ENCODE measurements around the gene GMDS. TPM values are rescaled to one million over a fixed set of nuclear protein-coding genes. Genes with fewer than 3 reads are reported as not detected.

The GMDS gene
- total RNA-seq, 2 experiments from 2014 or later, result 30.3 to 38.5 TPM

DNA sequence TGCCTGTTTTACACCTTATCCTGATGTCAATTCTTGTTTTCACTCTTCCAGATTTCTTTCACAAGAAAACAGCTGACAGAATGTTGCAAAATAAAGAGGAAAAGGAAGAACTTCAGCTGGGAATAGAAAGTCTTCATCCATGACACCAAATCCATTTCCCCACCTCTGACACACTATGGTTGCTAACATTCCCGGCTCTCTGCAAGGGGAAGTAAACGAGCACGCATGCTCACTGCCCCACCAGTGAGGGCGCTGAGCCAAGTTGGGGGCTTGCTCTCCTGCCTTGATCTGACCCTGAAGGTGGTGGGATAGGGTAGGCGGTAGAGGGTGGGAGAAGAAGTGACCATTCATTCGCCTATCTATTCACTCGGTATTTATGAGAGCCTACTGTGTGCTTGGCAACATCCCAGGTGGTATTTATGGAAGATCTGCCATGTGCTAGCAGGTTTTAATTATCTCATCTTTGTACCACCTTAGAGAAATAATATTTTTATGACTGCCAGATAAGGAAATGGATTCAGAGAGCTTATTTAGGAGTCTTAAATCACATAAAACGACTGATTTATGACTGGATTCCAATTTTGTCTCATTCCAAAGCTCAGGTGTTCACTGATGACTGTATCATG lies 429.5 kb downstream of the GMDS start:
- Mint-ChIP-seq H3K9me3 (ENCODE audit: insufficient read depth) (no peaks in the 10 kb centered on the region), H3K27me3 (ENCODE audit: low read depth) (no peaks in the 10 kb centered on the region), H3K4me3 (no peak overlapping the region), H3K4me1 (ENCODE audit: low read depth) (no peaks in the 10 kb centered on the region), H3K36me3 (ENCODE audit: low read depth) (no peaks in the 10 kb centered on the region), H3K27ac (no peak overlapping the region)
- ChIA-PET POLR2A (no interaction called here), CTCF (no interaction called here)
- ATAC-seq (no peak), DNase-seq (no peak)

- H3K4me1 Mint-ChIP-seq (ENCODE audit: low read depth), result no peaks in the 10 kb centered on the region
- H3K9me3 Mint-ChIP-seq (ENCODE audit: insufficient read depth), result no peaks in the 10 kb centered on the region
- ChIA-PET POLR2A (no interaction called here), CTCF (interaction anchor here (1.3 kb wide), 1 partner anchor 13 kb away, joined by 3 read pairs; no protein-coding TSS in a partner anchor)
- H3K36me3 Mint-ChIP-seq (ENCODE audit: low read depth), result no peaks in the 10 kb centered on the region
- ATAC-seq (no peak), DNase-seq (no peak)
- H3K27me3 Mint-ChIP-seq (ENCODE audit: low read depth), result no peaks in the 10 kb centered on the region
- H3K27ac Mint-ChIP-seq, result no peak overlapping the region
- H3K4me3 Mint-ChIP-seq, result no peak overlapping the region
Measured at GRCh38 chr6:1814279-1814678, 431.1 kb downstream of the GMDS start.

DNA sequence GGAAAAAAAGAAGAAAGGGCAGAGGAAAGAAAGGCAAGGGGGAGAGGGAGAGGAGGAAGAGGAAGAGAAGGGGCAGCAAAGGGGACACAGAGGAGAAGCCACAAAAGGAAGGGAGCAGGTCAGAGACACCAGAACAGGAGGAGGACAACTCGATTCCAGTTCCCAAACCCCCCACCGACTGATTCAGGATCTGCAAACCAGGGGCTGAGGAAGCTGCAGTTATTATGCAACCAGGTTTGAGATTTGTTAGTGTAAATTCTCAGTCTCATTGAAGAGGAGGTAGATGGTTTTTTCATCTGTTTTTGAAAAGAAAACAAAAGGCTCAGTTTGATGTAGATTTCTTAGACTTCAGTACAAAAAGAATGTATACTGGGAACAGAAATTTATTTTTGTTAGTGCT lies 432.9 kb downstream of the GMDS start:
- H3K4me1 Mint-ChIP-seq (ENCODE audit: low read depth), result no peaks in the 10 kb centered on the region
- no peaks in the 10 kb centered on the region for H3K36me3 Mint-ChIP-seq (ENCODE audit: low read depth)
- no peak for DNase-seq
- ChIA-PET POLR2A (interaction anchor here (0.6 kb wide), 1 partner anchor 69 kb away, joined by 4 read pairs; no protein-coding TSS in a partner anchor), CTCF (no interaction called here)
- no peak for ATAC-seq
- no peak overlapping the region for H3K4me3 Mint-ChIP-seq
- no peak overlapping the region for H3K27ac Mint-ChIP-seq
- H3K9me3 Mint-ChIP-seq (ENCODE audit: insufficient read depth), result no peaks in the 10 kb centered on the region
- H3K27me3 Mint-ChIP-seq (ENCODE audit: low read depth), result no peaks in the 10 kb centered on the region

GRCh38 chr6:1812034-1812433 lies 433.4 kb downstream of the GMDS start:
- no peak overlapping the region for H3K4me3 Mint-ChIP-seq
- ATAC-seq (no peak), DNase-seq (no peak)
- H3K27me3 Mint-ChIP-seq (ENCODE audit: low read depth), result no peaks in the 10 kb centered on the region
- no peaks in the 10 kb centered on the region for H3K36me3 Mint-ChIP-seq (ENCODE audit: low read depth)
- POLR2A ChIA-PET, result no interaction called here
- H3K4me1 Mint-ChIP-seq (ENCODE audit: low read depth), result no peaks in the 10 kb centered on the region
- no peak overlapping the region for H3K27ac Mint-ChIP-seq
- CTCF ChIA-PET, result no interaction called here
- H3K9me3 Mint-ChIP-seq (ENCODE audit: insufficient read depth), result no peaks in the 10 kb centered on the region

GRCh38 chr6:1810880-1811279 lies 434.5 kb downstream of the GMDS start:
- H3K27ac Mint-ChIP-seq, result no peak overlapping the region
- H3K4me1 Mint-ChIP-seq (ENCODE audit: low read depth), result no peaks in the 10 kb centered on the region
- POLR2A ChIA-PET, result no interaction called here
- DNase-seq (no peak), ATAC-seq (no peak)
- no peaks in the 10 kb centered on the region for H3K36me3 Mint-ChIP-seq (ENCODE audit: low read depth)
- CTCF ChIA-PET, result no interaction called here
- no peaks in the 10 kb centered on the region for H3K27me3 Mint-ChIP-seq (ENCODE audit: low read depth)
- no peak overlapping the region for H3K4me3 Mint-ChIP-seq
- no peaks in the 10 kb centered on the region for H3K9me3 Mint-ChIP-seq (ENCODE audit: insufficient read depth)

GRCh38 chr6:1809291-1809988 lies 436.0 kb downstream of the GMDS start:
- H3K27ac Mint-ChIP-seq, result no peak overlapping the region
- DNase-seq (no peak), ATAC-seq (no peak)
- POLR2A ChIA-PET, result no interaction called here
- CTCF ChIA-PET, result no interaction called here
- H3K27me3 Mint-ChIP-seq (ENCODE audit: low read depth), result no peaks in the 10 kb centered on the region
- no peaks in the 10 kb centered on the region for H3K4me1 Mint-ChIP-seq (ENCODE audit: low read depth)
- no peaks in the 10 kb centered on the region for H3K9me3 Mint-ChIP-seq (ENCODE audit: insufficient read depth)
- no peaks in the 10 kb centered on the region for H3K36me3 Mint-ChIP-seq (ENCODE audit: low read depth)
- H3K4me3 Mint-ChIP-seq, result no peak overlapping the region

- Mint-ChIP-seq H3K36me3 (ENCODE audit: low read depth) (no peaks in the 10 kb centered on the region), H3K4me1 (ENCODE audit: low read depth) (no peaks in the 10 kb centered on the region), H3K4me3 (no peak overlapping the region), H3K27me3 (ENCODE audit: low read depth) (no peaks in the 10 kb centered on the region), H3K9me3 (ENCODE audit: insufficient read depth) (no peaks in the 10 kb centered on the region), H3K27ac (no peak overlapping the region)
- ATAC-seq (no peak), DNase-seq (no peak)
- POLR2A ChIA-PET, result no interaction called here
- CTCF ChIA-PET, result no interaction called here
Measured at GRCh38 chr6:1806935-1807334, 438.5 kb downstream of the GMDS start.

DNA sequence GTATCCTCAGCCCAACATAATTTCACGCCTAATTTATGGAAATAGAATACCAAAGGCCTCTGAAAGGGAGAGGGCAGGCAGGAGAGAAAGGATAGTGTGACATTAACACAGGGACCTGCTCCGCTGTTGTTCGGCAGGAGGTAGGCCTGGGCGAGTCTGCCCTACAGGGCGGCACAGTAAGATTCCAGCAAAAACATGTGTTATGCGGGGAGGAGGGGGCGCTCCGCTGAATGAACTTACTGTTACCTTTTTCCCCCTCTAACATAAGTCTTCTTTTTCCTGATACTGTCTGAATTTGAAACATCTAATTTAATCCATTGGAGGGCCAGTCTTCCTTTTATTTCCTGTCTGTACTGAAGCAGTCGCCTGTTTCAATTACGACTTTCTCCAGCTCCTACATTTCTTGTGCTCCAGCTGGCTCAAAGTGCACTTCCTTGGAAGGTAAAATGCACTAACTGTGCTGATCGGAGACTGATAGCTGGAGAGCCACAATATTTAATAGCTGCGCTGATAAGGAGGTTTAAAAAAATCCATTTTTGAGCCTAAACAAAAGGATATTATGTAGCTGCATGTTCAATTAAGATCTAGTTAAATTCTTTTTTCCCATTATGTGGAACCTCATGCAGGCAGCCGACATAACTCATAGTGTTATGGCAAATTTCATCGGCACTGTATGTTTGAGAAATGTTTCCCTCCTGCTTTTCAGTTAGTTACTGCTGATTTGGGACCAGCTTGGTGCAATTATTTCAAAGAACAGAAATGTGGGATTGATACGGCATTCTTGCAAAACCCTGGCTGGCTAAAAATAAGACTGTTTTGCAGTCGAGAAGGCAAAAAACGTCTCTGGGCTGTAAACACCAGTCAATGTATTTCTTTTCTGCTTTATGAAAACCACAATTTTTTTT lies 442.7 kb downstream of the GMDS start:
- H3K36me3 Mint-ChIP-seq (ENCODE audit: low read depth), result no peaks in the 10 kb centered on the region
- ATAC-seq (no peak), DNase-seq (no peak)
- no peak overlapping the region for H3K27ac Mint-ChIP-seq
- ChIA-PET POLR2A (no interaction called here), CTCF (no interaction called here)
- peaks cover 3% of the 10 kb centered on the region for H3K4me1 Mint-ChIP-seq (ENCODE audit: low read depth)
- H3K27me3 Mint-ChIP-seq (ENCODE audit: low read depth), result no peaks in the 10 kb centered on the region
- H3K4me3 Mint-ChIP-seq, result no peak overlapping the region
- no peaks in the 10 kb centered on the region for H3K9me3 Mint-ChIP-seq (ENCODE audit: insufficient read depth)

DNA sequence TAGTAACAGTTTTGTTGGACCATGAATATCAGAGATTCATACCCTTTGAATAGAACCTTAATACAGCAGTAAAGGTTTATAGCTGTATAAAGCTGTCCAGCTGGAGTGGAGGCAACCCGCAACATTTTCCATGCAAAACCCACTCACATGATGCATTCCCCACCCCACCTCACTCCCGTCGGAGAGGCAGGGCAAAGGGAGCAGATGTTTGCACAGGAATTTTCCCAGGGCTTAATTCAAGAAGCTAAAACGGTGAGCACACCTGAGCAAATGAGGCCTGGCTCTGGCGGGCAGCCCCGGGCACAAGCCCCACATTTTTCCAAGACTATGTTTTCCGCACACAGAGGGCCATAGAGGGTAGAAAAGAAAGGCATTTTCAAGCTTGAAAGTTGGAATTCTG lies 444.0 kb downstream of the GMDS start:
- H3K36me3 Mint-ChIP-seq (ENCODE audit: low read depth), result no peaks in the 10 kb centered on the region
- no peak overlapping the region for H3K27ac Mint-ChIP-seq
- POLR2A ChIA-PET, result no interaction called here
- DNase-seq (no peak), ATAC-seq (no peak)
- H3K9me3 Mint-ChIP-seq (ENCODE audit: insufficient read depth), result no peaks in the 10 kb centered on the region
- H3K4me3 Mint-ChIP-seq, result no peak overlapping the region
- CTCF ChIA-PET, result interaction anchor here (1.2 kb wide), 1 partner anchor 13 kb away, joined by 3 read pairs; no protein-coding TSS in a partner anchor
- H3K4me1 Mint-ChIP-seq (ENCODE audit: low read depth), result peaks cover 10% of the 10 kb centered on the region
- H3K27me3 Mint-ChIP-seq (ENCODE audit: low read depth), result no peaks in the 10 kb centered on the region

- POLR2A ChIA-PET, result no interaction called here
- Mint-ChIP-seq H3K4me1 (ENCODE audit: low read depth) (peaks cover 10% of the 10 kb centered on the region), H3K27me3 (ENCODE audit: low read depth) (no peaks in the 10 kb centered on the region), H3K4me3 (no peak overlapping the region), H3K27ac (no peak overlapping the region), H3K9me3 (ENCODE audit: insufficient read depth) (no peaks in the 10 kb centered on the region), H3K36me3 (ENCODE audit: low read depth) (no peaks in the 10 kb centered on the region)
- DNase-seq, result no peak
- ATAC-seq, result no peak
- CTCF ChIA-PET, result interaction anchor here (1.2 kb wide), 1 partner anchor 13 kb away, joined by 3 read pairs; no protein-coding TSS in a partner anchor
Measured at GRCh38 chr6:1800845-1801244, 444.6 kb downstream of the GMDS start.

DNA sequence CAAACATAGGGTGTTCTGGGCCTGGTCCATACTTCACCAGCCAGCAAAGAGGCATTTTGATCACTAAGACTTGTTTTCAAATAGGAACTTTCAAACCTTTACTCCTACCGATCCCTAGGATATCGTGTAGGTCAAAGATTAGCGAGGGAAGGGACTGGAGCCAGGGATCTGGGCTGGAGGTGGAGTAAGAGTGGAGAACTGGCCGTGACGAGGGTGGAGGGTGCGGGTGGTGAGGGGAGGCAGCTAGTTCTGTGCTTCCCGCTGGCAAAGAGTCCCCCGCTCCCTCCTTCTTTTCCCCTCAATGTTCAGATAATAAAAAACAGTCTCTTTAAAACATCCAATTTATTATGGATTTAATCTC lies 446.5 kb downstream of the GMDS start:
- H3K4me1 Mint-ChIP-seq (ENCODE audit: low read depth), result peaks cover 10% of the 10 kb centered on the region
- H3K36me3 Mint-ChIP-seq (ENCODE audit: low read depth), result no peaks in the 10 kb centered on the region
- H3K9me3 Mint-ChIP-seq (ENCODE audit: insufficient read depth), result no peaks in the 10 kb centered on the region
- POLR2A ChIA-PET, result no interaction called here
- CTCF ChIA-PET, result no interaction called here
- ATAC-seq, result no peak
- no peak overlapping the region for H3K27ac Mint-ChIP-seq
- DNase-seq, result no peak
- H3K4me3 Mint-ChIP-seq, result no peak overlapping the region
- H3K27me3 Mint-ChIP-seq (ENCODE audit: low read depth), result no peaks in the 10 kb centered on the region

- H3K36me3 Mint-ChIP-seq (ENCODE audit: low read depth), result no peaks in the 10 kb centered on the region
- H3K27ac Mint-ChIP-seq, result no peak overlapping the region
- H3K9me3 Mint-ChIP-seq (ENCODE audit: insufficient read depth), result no peaks in the 10 kb centered on the region
- DNase-seq, result no peak
- no peak overlapping the region for H3K4me3 Mint-ChIP-seq
- no peak for ATAC-seq
- peaks cover 10% of the 10 kb centered on the region for H3K4me1 Mint-ChIP-seq (ENCODE audit: low read depth)
- H3K27me3 Mint-ChIP-seq (ENCODE audit: low read depth), result no peaks in the 10 kb centered on the region
- CTCF ChIA-PET, result interaction anchor here (1.3 kb wide), 1 partner anchor 27 kb away, joined by 4 read pairs; no protein-coding TSS in a partner anchor
- POLR2A ChIA-PET, result no interaction called here
Measured at GRCh38 chr6:1798303-1798964, 447.0 kb downstream of the GMDS start.

Measured in activated CD8-positive, alpha-beta T cell treated with anti-CD3 and anti-CD28 coated beads, Interleukin-2, amount 10 ng/mL, durations not matched to agents 7 days and 5 days (primary cell).